Fibroblast of skin of left quadriceps (primary cell): Measurements from ENCODE around the gene LENEP.
A peak's percentile ranks its signal among the peaks of the same experiment; 100 is the strongest.

Experiments used
- DNase-seq, 2 experiments: peaks; one replicate each; pipeline ENCODE4 v3.0.0-alpha.2; 2013; ENCODE audit warnings: low read depth in 2 of 2

The LENEP gene

DNA sequence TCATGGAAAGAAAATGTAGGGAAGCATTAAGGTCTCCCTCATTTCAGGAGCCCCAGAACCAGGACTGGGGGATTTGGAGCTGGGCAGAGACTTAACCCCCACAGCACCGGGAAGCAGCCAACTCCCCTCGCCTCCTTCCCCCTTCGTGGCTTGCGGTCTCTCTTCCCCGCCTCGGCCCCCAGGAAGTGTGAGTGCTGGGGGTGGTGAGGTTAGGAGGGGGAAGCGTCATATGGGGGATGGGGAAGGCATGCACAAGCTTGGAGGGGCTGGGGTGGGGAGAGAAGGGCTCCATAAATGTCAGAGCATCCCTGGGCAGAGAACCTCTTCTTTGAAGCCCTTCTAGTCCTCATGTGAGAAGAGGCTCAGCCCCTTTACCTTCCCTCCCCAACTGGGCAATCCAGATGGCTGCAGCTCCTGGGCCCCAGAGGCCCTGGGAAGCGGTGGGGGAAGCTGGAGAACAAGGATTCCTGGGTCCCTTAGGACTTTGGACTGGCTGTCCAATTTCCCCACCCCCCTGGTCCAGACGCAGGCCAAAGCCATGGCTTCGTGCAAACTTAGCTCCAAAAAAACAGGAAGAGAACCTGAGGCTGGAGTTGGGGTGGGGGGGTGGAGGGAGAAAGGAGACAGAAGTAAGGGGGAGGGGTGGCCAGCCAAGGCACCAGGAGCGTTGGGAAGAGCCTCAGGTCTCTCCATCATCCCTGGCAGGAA is 17.0 kb downstream of the LENEP start:
- no peak for DNase-seq

DNA sequence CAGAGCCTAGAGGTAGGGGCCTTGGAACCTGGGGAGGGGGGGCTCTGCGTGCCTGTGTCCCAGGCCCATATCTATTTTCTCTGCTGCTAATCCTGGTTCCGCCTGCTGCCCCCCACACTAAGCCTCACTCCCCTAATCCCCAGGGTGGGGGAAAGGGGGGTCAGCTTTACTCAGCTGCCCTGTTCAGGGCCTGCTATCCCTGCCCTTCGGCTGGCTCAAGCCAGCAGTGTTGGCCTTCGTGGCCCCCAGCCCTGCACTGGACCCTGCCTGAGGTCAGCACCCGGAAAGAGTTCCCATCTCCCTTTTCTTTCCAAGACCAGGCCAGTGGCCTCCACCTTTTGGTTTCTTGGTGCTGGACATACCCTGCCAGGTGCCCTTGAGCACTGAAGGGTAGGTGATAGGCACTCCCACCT is 17.6 kb downstream of the LENEP start:
- no peak for DNase-seq

DNA sequence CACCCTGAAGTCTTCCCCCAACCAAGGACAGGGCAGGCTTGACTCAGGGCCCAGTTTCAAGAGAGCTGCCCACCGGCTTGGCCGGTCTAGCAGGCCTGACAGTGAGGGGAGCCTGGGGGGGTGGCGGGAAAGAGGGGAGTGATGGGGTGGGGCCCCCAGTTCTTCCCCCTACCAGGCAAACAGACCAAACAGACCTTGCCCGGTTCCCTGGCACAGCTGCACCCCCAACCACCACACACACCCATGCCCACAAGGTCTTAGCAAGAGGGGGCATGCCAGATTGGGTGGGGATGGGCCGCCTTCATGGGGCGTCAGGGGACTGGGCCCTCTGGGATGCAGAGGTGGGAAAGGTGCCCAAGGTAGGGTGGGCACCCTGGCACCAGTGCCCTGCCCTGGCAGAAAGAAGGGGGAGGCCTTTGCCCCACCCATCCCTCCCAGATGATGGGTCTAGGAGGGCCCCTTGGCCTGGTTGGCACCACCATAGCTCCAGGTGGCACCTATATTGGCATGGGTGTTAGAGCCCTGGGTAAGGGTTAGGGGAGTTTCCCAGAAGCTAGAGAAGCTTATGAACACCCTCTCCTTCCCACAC is 18.1 kb downstream of the LENEP start:
- no peak for DNase-seq

DNA sequence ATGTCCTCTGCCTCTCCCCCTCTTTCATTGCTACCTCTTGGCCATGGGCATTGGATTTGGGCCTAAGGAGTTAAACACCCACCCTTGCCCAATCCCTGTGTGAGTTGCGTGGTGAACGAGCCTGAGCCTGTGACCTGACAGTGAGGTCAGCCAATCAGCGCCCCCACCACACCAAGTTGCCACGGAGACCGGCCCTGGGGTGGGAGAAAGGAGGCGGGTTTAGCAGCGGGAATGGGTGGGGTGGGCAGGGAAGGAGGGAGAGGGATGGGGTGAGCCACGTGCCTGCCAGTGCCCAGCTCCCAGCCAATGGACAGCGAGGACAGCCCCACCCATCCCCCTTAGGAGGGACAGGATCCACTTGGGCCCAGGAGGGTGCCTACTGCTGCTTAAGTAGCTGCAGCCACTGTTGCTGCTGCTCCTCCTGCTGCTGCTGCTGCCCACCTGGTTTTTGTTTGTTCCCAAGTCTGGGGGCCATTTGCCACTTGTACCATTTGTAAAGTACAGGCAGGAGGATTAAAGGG is 18.7 kb downstream of the LENEP start:
- DNase-seq, result no peak

DNA sequence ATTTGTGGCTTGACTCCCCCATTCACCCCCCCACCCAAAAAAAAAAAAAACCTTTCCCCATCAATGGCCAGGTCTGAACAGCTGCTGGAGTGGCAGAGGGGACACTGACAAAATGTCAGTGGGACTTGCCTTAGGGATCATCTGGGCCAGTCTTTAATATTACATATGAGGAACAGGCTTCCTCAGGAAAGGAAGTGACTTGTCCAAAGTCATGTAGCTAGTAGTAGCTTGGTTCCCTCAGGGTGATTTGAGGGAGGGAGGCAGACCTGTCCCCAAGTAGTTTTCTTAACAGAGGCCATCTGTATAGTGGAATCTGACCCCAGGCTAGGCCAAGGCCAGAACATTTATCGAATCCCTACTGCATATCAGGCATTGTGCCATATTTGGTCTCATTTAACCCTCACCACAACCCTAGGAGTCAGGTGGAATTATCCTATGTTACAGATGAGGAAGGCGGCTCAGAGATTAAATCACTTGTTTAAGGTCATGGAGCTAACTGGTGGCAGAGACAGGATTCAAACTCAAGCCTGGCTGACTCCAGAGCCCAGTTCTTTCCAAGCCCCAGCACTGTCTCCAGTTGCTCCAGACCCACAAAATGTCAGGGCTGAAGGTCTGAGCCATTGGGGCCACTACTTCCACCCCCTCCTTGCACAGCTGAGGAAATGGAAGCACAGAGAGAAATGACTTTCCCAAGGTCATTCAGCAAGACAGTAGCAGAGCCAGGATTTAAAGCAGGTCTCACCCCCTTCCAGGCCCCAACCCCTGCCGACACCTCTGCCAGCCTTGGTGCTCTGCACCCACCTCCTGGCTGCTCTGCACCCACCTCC is 19.6 kb downstream of the LENEP start:
- DNase-seq, result no peak

DNA sequence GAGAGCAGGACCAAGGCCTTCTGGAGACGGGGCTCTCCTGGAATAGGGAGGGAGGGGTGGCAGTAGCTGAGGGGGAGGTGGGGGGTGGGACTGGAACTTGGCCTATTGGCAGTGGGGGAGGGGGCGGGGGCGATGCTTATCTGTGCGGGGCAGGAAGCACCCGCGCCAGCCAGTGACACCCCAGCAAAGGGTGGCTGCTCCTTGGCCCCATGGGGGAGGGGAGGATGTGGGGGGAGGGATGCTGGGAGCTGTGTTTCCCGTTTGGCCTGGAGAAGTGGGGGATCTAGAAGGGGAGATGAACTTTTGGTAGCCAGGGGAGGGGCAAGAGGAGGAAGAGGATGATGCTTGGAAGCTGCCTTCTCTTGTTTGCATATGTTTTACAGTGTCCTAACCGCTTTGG is 20.2 kb downstream of the LENEP start:
- DNase-seq, result no peak

DNA sequence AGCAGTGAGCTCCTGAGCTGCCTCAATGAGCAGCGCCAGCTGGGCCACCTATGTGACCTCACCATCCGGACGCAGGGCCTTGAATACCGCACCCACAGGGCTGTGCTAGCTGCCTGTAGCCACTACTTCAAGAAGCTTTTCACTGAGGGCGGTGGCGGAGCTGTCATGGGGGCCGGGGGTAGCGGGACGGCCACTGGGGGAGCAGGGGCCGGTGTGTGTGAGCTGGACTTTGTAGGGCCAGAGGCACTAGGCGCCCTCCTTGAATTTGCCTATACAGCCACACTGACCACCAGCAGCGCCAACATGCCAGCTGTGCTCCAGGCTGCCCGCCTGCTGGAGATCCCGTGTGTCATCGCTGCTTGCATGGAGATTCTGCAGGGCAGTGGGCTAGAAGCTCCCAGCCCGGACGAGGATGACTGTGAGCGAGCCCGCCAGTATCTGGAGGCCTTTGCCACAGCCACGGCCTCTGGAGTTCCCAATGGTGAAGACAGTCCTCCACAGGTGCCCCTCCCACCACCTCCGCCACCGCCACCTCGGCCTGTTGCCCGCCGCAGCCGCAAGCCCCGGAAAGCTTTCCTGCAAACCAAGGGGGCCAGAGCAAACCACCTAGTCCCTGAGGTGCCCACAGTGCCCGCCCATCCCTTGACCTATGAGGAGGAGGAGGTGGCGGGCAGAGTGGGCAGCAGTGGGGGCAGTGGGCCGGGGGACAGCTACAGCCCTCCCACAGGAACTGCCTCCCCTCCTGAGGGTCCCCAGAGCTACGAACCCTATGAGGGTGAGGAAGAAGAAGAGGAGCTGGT is 21.5 kb downstream of the LENEP start:
- DNase-seq, result no peak

DNA sequence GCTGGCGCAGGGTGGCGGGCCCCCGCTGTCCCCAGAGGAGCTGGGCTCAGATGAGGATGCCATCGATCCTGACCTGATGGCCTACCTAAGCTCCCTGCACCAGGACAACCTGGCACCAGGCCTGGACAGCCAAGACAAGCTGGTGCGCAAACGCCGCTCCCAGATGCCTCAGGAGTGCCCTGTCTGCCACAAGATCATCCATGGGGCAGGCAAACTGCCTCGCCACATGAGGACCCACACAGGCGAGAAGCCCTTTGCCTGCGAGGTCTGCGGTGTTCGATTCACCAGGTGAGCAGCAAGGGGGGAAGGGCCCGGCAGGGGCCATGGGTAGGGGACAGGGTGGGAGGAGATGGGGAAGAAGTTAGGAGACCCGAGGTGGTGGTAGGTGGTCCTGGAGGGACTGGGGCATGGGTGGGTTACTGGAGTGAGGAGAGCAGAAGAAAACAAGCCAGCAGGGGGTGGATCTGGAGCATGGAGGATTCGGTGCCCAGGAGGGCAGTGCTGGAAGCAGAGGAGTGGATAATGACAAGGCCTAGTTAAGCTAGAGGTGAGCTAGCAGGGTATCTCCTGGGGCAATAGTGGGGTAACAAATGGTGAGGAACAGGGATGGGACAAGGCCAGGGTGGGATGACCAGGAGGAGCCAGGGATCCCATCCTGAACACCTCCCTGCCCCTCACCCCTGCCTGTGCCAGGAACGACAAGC is 22.3 kb downstream of the LENEP start:
- no peak for DNase-seq

DNA sequence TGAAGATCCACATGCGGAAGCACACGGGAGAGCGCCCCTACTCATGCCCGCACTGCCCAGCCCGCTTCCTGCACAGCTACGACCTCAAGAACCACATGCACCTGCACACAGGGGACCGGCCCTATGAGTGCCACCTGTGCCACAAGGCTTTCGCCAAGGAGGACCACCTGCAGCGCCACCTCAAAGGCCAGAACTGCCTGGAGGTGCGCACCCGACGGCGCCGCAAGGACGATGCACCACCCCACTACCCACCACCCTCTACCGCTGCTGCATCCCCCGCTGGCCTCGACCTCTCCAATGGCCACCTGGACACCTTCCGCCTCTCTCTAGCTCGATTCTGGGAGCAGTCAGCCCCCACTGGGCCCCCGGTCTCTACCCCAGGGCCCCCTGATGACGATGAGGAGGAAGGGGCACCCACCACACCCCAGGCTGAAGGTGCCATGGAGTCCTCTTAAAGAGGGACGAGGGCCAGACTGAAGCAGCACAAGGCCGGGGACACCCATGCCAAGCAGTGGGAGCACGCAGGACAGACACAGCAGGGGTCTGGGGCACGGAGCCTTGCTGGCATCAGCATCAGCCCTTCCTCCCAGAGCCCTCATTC is 22.9 kb downstream of the LENEP start:
- no peak for DNase-seq

DNA sequence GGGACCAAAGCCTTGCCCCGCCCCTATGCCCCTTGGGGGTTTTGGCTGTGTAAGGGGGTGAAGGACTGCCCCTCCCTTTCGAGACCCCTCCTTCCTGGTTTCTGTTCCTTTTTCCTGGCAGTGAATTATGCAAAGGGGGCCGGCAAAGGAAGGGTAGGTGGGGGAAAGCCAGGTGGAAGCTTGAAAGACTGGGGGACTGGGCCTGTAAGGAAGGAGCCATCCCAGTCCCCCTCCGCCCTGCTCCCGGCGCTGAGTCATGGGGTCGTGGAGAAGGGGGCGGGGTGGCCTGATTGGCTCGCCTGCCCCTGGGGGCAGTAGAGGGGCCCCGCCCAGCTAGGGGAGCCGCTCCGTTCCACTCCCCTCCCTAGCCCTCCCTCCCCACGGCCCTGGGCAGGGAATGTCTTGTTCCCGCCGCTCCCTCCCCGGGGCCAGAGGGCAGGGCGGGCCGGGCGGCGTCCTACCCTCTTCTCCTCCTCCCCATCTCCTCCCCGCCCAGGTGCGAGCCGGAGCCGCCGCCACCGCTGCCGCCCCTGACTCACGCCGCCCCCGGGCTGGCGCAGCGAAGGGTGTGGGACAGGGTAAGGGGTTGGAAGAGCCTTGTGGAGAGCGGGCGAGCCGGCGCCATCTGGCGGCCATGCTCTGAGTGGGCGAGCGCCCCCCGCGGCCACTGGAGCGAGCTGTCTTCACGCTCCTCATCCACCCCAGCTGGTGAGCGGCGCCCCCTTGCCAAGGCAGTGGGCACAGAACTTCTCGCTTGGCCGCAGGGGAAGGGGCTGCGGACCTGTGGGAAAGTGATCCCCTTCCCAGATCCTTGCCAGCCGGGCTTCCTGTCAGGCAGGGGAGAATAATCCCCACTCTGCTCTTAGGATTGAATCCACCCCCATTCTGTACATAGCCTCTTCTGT is 23.9 kb downstream of the LENEP start:
- DNase-seq, result peak; percentile 58 to 65

DNA sequence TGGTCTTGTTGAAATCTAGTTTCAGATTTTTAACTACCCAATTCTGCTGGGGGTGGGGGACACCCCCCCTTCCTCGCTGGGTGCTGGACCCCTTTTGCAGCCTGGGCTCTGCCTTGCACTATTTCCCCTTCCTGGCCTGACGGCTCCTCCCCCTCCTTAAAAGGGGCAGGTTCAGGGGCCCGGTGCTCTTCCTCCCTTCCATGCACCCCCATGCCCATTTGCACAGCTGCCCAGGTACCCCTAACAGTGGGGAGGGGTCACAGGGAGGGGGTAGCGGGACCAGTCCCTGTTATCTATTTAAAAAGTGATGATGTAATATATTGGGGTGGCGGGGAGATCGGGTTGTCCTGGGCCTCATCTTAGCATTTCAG is 24.5 kb downstream of the LENEP start:
- DNase-seq, result no peak

DNA sequence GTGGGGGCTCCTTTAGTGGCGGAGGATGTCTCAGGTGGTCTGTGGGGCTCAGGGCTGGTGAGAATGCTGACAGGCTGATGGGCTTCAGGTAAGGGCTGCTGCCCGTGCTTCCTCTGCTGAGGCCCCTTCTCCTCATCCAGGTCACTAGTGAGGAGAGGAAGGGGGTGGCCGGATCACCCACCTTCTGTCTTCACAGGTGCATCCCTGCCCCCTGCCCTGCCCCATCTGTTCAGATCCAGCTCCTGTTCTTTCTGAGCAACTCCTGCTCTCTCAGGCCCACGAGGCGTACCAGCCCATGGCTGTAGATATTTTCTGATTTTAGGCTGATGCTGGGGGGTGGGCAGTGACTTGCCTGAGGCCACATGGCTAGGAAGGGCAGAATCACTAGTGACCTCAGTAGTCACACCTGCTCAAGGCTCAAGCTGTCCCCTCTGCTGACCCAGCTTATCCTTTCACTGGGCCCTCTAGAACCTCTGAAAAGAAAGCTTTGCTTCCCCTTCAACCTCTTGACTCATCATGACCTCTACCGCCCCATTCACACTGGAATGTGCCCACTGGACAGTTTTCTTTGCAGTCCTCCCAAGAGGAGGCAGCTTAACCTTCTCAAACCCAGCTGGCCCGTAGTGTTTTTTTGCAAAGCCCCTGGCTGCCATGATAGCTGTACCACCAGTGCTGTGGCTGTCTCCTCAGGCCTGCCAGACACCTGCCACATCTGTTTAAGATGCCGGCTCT is 25.4 kb downstream of the LENEP start:
- DNase-seq, result no peak

DNA sequence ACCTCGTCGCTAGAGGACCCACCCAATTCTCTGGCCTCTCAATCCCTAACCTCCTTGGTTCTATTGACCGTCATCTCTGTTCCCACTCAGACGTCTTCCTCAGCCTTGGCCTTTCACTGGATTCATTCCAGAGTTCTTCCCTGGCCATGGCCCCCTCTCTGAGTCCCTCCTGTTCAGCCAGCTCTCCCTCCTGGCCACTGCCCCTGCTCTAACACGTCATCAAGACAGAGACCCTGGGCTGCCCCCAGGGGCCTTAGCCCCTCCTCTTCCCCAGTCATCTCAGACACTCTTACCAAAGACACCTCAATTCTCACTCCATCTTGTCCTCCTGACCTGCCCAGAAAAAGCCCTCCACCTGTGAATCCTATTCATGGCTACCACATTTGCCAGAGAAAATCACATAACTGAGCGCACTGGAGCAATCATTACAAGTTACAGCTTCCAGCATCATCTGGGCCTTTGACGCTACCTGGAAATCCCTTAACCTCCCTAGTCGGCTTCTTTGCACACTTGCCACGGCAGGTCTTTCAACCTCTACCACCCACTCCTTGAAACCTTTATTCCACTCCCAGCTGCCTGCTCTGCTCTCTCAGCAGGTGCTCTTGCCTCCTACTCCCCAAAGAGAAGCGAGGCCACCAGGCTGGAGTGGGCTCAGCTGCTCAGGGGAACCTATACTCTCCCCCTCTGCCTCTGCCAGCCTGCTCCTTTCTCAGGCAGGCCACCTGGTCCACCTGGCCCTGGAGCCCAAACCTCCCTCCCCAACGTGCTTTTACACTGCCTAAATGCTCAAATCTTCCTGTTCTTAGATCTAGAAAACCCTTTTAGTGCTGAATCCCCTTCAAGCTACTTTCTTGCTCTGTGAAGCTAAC is 26.2 kb downstream of the LENEP start:
- DNase-seq, result no peak

DNA sequence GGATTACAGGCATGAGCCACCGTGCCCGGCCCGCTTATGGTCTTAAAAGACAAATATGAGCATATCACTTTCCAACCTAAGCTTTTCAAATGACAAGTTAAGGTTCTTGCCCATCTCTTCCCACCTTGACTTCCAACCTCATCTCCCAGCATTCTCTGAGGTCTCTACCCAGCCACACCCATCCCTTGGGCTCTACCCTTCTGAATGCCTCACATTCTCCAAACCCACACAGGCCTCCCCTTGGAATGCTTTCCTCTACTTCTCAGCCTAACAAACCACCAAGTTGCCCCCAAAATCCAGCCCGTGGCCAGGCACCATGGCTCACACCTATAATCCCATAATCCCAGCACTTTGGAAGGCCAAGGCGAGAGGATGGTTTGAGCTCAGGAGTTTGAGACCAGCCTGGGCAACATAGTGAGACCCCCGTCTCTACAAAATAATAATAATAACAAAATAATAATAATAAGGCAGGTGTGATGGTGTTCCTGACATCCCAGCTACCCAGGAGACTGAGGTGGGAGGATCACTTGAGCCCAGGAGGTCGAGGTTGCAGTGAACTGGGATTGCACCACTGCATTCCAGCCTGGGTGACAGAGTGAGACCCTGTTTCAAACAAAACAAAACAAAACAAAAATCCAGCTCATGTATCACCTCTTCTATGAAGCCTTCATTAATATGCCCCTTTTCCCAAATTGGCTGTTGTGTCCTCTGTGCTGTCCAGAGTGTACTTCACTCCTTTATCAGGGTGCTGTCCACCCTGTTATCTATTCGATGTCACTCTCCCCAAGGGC is 28.9 kb downstream of the LENEP start:
- DNase-seq, result no peak

DNA sequence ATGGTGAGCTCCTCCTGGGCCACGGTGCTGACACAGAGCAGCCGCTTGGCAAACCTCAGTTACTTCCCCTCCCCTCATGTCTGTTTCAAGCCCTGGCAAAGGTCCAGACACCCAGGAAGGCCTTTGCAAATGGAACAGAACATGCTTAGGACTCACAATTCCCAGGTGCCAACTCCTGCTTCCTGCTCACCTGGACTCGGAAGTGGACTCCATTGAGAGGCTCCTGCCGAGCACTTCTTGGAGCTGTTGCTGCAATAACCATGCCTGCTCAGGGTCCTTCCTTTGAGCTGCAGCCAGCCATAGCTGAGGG is 29.5 kb downstream of the LENEP start:
- no peak for DNase-seq

DNA sequence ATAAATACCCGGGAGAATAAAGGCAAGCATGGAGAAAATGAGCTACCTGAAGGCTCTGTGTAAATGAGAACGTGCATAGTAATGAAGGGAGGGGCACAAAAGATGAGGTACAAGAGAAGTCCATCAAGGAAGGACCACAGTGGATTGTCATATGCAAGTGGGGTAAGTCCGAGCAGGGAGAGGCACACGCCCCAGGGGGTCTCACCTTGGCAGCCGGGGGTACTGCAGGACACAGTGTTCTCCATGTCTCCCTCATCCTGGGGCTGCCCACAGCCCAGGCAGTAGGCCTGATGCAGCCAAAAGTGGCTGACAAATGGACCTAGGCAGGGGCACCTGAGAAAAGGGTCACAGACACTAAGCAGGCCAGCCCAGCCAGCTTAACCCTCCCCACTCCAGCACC is 30.2 kb downstream of the LENEP start:
- no peak for DNase-seq

DNA sequence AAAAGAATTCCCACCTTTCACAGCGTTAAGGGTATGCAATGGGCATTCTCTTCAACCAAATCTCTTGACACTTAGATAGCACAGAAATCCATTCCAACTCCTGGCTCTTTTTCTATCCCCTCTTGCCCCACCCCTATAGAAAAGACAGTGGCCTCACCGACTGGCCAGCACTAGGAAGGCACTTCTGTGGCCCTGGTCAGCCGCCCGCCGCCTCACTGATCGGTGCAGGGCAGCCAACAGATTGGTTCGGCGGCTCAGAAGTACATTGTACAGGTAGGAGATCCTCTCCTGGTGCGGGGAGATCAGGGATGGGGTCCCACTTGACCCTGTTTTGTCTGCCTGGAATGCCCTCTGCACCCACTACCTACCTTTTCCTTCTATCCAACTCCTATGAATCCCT is 30.9 kb downstream of the LENEP start:
- no peak for DNase-seq

DNA sequence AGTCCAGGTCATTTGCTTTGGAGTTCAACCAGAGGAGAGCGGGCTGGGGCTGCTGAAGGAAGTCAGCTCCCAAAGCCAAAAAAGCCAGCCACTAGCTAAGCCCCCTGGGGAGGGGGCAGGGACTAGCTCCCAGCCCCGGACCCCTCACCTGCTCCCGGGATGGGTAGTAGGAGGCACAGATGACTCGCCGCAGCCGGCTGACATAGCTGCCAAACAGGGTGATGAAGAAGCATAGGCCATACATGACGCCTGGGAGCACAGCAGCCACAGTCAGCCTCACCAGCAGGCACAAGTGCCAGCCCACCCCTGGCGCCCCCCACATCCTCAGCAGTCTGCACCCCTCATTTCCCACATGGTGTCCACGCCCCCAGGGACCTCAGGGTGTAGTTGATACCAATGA is 32.8 kb downstream of the LENEP start:
- no peak for DNase-seq
